ENCODE data around the gene SNX32.

Gene SNX32

DNA sequence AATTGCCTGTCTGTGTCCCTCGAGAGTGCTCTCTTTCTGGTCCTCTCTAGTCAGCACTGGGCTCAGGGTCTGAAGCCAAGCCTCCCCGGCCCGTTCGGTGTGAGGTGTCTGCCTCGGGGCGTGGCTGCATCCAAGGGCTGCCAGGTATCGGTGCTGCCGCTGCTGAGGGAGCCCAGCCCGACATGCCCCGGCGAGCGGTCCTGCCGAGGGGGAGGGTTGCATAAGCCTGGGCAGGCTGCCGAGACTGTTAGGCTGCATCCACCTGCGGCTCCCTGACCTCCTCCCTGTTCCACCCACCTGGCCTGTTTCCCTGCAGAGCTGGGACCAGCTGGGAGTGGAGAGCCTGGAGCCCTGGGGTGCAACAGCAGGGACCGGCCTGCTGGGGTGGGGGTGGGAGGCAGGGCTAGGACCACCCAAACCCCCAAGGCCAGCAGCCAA lies 40.6 kb upstream of the SNX32 start:
- H3K9me3 Mint-ChIP-seq = no peaks in the 10 kb centered on the region
- peaks cover 18% of the 10 kb centered on the region for H3K4me1 Mint-ChIP-seq (ENCODE audit: low read depth)
- no peak overlapping the region for H3K4me3 Mint-ChIP-seq
- H3K36me3 Mint-ChIP-seq (ENCODE audit: low read depth) = no peaks in the 10 kb centered on the region
- H3K27ac Mint-ChIP-seq = no peak overlapping the region
- peaks cover 22% of the 10 kb centered on the region for H3K27me3 Mint-ChIP-seq

DNA sequence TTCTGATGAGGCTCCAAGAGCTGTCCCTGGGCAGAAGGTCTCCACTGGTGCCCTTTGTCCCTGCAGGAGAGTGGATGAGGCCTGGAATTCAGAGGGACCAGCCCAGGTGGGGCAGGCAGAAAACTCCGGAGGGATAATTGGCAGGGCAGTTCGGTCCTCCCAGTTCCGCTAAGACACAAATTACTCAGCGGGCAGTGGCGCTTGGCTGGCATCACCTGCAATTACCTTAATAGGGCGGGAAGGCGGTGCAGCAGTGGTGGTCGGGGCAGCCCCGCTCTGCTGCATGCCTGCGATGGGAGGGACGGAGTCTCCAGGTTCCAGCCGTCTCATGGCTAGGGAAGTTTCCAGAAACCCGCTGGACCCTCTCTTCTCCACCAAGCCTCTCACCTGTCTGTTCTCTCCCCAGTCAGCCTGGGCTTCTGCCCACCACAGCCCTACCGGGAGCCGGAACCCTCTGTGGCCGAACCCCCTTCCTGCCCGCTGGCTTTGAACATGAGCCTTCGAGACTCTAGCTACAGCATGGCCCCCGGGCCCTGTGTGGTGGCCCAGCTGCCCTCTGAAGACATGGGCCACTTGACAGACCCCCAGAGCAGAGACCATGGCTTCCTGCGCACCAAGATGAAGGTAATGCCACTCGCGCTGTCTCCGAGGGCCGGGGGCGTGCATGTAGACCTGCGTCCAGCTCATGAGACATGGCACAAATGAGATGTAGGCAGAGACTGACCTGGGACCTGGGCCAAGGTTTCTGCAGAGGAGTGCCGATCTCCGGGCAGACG lies 40.0 kb upstream of the SNX32 start:
- Mint-ChIP-seq H3K27me3 (peaks cover 17% of the 10 kb centered on the region), H3K27ac (no peak overlapping the region), H3K4me3 (no peak overlapping the region), H3K36me3 (ENCODE audit: low read depth) (no peaks in the 10 kb centered on the region), H3K4me1 (ENCODE audit: low read depth) (peaks cover 15% of the 10 kb centered on the region), H3K9me3 (no peaks in the 10 kb centered on the region)

DNA sequence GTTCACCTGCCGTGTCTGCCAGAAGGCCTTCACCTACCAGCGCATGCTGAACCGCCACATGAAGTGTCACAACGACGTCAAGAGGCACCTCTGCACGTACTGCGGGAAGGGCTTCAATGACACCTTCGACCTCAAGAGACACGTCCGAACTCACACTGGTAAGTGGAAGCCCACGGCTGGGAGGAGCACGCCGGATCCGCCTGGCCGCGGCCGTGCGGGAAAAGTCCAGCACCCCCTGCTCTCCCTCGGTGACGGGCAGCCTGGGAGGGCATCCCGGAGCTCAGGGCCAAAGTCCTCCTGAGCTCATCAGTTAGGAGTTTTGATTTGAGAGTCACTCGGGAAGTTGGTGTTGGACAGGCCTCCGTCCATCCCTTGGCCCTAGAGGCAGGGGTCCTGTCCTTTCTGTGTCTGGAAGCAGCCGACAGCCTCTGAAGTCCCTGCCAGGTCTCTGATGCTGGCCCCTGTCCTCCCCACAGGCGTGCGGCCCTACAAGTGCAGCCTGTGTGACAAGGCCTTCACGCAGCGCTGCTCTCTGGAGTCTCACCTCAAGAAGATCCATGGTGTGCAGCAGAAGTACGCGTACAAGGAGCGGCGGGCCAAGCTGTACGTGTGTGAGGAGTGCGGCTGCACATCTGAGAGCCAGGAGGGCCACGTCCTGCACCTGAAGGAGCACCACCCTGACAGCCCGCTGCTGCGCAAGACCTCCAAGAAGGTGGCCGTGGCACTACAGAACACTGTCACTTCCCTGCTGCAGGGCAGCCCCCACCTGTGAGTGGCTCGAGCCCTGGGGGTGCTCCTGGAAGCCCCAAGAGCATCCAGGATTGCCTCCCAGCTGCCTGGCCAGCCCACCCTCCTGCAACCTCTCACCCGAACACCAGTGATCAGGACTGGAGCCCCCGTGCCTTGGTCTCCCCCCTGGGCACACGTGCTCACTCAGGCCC lies 38.9 kb upstream of the SNX32 start:
- Mint-ChIP-seq H3K27ac (no peak overlapping the region), H3K27me3 (peaks cover 12% of the 10 kb centered on the region), H3K4me1 (ENCODE audit: low read depth) (peaks cover 11% of the 10 kb centered on the region), H3K4me3 (no peak overlapping the region), H3K9me3 (no peaks in the 10 kb centered on the region), H3K36me3 (ENCODE audit: low read depth) (no peaks in the 10 kb centered on the region)

DNA sequence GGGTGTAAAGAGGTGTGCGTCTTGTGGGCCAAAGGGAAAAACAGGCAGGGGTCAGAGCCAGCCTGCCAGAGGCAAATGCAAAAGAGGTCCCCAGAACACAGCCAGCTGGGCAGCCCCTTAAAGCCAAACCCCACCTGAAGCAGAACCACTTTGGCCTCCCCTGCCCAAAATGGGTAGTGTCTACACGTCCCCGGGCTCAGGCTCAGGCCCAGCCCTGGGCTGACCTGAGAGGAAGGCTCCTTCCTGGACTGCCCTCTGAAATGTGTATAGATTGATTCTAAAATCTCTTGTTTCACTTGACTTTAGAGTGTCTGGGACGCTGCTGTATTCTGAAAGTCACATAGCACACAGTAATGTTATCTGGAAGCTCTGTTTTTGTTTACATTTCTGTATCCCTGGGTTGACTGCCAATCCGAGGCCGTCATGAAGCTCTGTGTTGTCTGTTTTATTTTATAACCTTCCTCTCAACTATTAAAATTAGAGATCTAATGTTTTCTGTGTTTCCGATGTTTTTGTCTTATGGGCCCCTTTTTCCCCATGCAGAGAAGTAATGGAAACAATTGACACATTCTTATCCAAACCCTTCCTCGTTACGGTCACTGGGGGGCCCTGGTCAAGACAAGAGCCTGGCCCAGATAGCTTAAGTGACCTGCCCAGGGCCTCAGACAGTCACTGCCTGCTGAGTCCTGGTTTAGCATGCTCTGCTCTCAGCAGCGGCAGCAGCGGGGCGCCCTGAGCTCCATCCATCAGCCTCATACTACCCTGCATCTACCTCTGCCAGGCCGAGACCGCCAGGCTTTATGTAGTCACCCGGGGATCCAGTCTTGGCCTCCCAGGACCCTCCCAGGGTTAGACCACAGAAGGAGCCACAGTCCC lies 36.8 kb upstream of the SNX32 start:
- peaks cover 5% of the 10 kb centered on the region for H3K4me1 Mint-ChIP-seq (ENCODE audit: low read depth)
- no peaks in the 10 kb centered on the region for H3K9me3 Mint-ChIP-seq
- no peak overlapping the region for H3K4me3 Mint-ChIP-seq
- H3K27me3 Mint-ChIP-seq = peaks cover 17% of the 10 kb centered on the region
- H3K27ac Mint-ChIP-seq = no peak overlapping the region
- no peaks in the 10 kb centered on the region for H3K36me3 Mint-ChIP-seq (ENCODE audit: low read depth)

DNA sequence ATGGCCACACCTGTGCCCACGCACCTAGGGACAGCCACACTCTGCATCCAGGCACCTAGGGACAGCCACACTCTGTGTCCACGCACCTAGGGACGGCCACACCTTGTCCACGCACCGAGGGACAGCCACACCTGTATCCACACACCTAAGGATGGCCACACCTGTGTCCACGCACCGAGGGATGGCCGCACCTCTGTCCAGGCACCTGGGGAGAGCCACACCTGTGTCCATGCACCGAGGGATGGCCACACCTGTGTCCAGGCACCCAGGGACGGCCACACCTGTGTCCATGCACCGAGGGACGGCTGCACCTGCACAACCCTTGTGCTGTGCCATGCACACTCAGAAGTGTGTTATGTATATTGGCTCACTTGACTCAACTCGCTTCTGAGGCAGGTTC lies 36.1 kb upstream of the SNX32 start:
- H3K36me3 Mint-ChIP-seq (ENCODE audit: low read depth) = no peaks in the 10 kb centered on the region
- no peaks in the 10 kb centered on the region for H3K4me1 Mint-ChIP-seq (ENCODE audit: low read depth)
- peaks cover 19% of the 10 kb centered on the region for H3K27me3 Mint-ChIP-seq
- H3K4me3 Mint-ChIP-seq = no peak overlapping the region
- H3K27ac Mint-ChIP-seq = no peak overlapping the region
- no peaks in the 10 kb centered on the region for H3K9me3 Mint-ChIP-seq

DNA sequence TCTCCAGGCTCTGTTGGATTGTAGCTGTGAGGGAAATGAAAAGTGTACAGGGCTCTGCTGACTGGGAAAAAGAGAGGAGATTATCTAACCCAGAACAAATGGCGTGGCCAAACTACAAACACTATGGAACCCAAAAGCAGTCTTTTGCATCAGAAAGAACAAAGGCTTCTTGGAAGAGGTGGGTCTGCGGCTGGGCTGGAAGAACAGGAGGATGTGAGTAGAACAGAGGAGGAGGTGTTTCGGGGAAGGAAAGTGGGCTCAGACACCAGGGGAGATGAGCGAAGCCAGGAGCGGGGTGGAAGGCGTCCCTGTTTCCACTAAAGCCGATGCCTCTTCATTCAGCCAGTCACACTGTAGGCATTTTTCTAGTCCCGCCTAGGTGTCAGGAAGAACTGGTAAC lies 34.9 kb upstream of the SNX32 start:
- Mint-ChIP-seq H3K4me1 (ENCODE audit: low read depth) (no peaks in the 10 kb centered on the region), H3K36me3 (ENCODE audit: low read depth) (no peaks in the 10 kb centered on the region), H3K27ac (no peak overlapping the region), H3K27me3 (peaks cover 30% of the 10 kb centered on the region), H3K9me3 (no peaks in the 10 kb centered on the region), H3K4me3 (no peak overlapping the region)

DNA sequence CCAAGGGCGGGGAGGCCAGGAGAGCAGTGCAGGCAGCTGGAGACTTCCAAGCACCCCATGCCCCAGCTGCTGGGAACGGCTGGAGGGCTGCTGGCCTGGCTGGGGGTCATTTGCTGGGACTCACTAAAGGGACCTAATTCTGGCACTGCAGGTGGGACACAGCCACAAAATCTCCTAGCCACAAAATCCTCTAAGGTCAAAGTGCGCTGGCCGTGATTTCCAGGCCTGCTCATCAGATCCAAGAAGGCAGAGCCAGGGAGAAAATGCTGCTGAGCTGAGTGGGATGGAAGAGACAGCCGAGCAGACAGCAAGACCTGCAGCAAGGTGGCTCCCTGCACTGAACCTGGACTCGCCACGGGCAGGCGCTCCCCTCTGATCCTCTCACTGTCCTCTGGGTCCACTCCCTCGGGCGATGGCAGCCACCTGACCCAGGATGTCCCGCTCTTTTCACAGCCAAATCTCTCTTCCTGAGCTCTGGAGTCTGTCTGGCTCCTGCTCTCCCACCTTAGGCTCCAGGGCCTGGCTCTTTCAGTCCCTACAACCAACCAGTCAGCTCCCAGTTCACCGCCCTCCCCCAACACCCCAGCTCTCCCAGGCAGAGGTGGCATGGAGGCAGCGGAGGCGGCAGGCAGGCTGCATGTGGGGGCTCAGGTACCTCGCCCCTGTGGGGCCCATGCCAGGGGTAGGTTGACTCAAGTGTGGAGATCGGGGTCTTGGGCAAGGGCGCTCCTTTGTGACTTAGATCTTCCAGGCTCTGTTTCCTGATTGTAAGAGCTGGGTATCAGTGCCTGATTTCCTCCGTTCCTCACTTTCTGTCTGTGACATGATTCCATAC lies 32.4 kb upstream of the SNX32 start:
- Mint-ChIP-seq H3K4me1 (ENCODE audit: low read depth) (no peaks in the 10 kb centered on the region), H3K9me3 (no peaks in the 10 kb centered on the region), H3K27ac (no peak overlapping the region), H3K27me3 (peaks cover 34% of the 10 kb centered on the region), H3K4me3 (no peak overlapping the region), H3K36me3 (ENCODE audit: low read depth) (no peaks in the 10 kb centered on the region)

DNA sequence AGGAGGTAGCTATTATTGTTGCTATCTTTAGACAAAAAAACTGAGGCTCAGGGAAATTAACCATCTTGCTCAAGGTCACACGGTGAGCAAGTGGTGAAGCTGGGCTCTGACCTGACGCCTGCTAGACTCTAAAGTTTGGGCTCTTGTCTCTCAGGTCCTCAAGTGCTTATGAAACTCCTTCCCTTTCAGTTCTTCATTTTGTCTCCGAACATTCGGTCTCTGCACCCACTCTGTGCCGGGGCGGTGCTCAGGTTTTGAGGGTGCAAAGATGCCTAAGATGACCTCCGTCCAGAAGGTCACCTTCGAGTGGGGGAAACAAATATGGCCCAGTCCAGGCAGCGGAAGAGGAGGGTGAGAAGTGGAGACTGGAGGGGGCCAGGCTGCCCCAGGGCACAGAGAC lies 30.9 kb upstream of the SNX32 start:
- Mint-ChIP-seq H3K9me3 (no peaks in the 10 kb centered on the region), H3K4me3 (no peak overlapping the region), H3K36me3 (ENCODE audit: low read depth) (no peaks in the 10 kb centered on the region), H3K4me1 (ENCODE audit: low read depth) (no peaks in the 10 kb centered on the region), H3K27ac (no peak overlapping the region), H3K27me3 (peaks cover 38% of the 10 kb centered on the region)

DNA sequence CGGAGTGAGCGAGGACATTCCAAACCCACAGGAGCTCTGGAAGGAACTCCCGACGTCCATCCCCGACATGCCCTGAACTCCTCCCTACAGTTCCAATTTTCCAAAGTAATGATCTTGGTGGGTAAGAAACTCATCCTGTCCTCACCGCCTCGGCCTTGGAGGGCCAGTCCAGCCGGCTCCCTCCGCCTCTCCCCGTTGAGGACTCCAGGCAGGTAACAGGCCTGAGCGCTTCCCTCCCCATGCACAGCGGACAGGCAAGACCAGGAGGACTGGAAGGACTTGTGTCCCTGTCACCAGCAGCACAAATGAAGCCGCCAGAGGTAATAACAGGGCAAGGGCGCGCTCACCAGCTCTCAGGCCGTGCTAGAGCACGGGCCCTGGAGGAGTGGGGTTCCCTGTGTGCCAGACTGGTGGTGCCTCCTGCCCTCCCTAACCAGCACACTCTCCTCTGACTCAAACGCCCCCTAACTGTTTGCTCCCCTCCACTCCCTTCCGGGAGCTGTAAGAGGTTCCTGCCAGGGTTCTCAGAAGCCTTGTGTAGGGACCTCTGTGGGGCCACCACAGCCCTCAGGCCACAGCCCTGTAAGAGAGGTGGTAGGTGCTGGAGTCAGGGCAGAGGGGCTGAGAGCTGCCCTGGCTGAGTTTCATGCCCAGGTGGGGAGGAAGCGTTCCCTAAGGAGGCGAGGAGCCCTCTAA lies 29.8 kb upstream of the SNX32 start:
- H3K36me3 Mint-ChIP-seq (ENCODE audit: low read depth) = no peaks in the 10 kb centered on the region
- H3K27ac Mint-ChIP-seq = no peak overlapping the region

DNA sequence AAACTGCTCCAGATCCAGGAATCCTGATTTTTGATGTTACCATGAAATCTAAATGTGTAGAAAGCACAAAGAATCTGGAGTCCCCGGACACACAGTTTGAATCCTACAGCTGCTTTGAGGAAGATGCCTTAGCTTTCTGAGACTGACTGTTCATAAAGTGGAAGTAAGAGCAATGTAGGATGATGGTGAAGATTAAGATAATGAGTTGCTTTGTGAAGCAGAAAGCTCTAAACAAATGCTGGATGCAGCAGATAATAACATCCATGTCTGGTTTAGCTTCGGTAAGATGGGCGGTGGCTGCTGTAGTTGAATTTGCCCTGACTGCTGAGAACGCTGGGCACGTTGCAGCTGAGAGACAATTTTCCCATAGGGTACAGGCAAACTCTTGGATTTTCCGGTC lies 26.8 kb upstream of the SNX32 start:
- H3K27ac Mint-ChIP-seq = no peak overlapping the region
- H3K4me3 Mint-ChIP-seq = no peak overlapping the region
- H3K36me3 Mint-ChIP-seq (ENCODE audit: low read depth) = no peaks in the 10 kb centered on the region
- no peaks in the 10 kb centered on the region for H3K9me3 Mint-ChIP-seq
- H3K27me3 Mint-ChIP-seq = peaks cover 21% of the 10 kb centered on the region
- H3K4me1 Mint-ChIP-seq (ENCODE audit: low read depth) = no peaks in the 10 kb centered on the region

More for the DNA sequence above, 29.8 kb upstream of the SNX32 start:
- H3K4me3 Mint-ChIP-seq = no peak overlapping the region
- H3K27me3 Mint-ChIP-seq = peaks cover 35% of the 10 kb centered on the region
- H3K4me1 Mint-ChIP-seq (ENCODE audit: low read depth) = no peaks in the 10 kb centered on the region
- H3K9me3 Mint-ChIP-seq = no peaks in the 10 kb centered on the region

DNA sequence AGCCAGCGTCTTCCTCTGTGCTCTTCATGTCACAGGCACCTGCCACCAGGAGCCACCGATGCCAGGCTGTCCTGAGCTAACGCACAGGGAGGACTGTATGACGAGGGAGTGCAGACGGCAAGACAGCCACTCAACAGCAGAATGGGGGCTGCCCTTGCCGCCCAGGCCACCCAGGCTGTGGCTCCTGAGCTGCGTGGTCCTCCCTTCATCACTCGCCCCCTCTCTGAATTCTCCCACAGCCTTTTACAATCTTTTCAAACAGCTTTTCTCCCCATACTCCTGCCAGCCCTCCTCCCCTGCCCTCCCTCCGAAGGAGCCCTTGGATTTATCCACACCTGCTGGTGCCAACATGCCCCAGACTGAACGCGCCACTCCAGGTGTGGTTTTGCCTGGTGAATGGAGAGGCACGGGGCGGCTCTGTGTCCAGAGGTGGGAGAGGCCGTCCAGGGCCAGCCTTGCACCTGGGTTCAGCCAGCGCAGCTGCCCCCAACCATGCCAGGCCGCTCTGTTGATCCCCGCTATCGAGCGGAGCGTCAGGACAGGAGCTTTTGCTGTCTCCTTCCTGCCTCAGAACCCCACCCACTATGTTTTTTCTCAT lies 24.9 kb upstream of the SNX32 start:
- Mint-ChIP-seq H3K4me3 (no peak overlapping the region), H3K9me3 (no peaks in the 10 kb centered on the region), H3K27me3 (peaks cover 8% of the 10 kb centered on the region), H3K4me1 (ENCODE audit: low read depth) (no peaks in the 10 kb centered on the region), H3K27ac (no peak overlapping the region), H3K36me3 (ENCODE audit: low read depth) (no peaks in the 10 kb centered on the region)

DNA sequence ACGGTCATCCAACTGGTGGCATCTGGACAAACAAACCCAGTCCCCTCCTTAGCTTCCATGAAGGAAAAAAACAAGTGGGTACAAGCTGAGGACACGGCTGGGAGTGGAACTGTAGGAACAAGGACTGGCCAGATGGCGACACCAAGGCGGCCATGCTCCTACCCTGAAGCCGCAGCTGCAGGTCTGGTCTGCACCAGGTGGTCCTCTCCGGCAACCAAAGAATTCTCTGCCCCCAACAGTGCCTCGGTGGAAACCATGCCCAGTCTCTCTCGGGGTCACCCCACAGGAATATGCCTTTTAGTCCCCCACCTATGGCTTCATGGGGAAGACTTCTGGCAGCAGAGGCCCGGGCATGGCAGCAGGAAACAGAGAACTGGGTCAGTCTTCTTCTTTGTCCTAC lies 24.3 kb upstream of the SNX32 start:
- no peaks in the 10 kb centered on the region for H3K36me3 Mint-ChIP-seq (ENCODE audit: low read depth)
- H3K9me3 Mint-ChIP-seq = no peaks in the 10 kb centered on the region
- no peak overlapping the region for H3K4me3 Mint-ChIP-seq
- peaks cover 4% of the 10 kb centered on the region for H3K27me3 Mint-ChIP-seq
- no peaks in the 10 kb centered on the region for H3K4me1 Mint-ChIP-seq (ENCODE audit: low read depth)
- H3K27ac Mint-ChIP-seq = no peak overlapping the region
